ENCODE measurements around the gene GRID1. TPM values are rescaled to one million over a fixed set of nuclear protein-coding genes. Genes with fewer than 3 reads are reported as not detected.

Gene GRID1
- total RNA-seq, 4 donors from 2014 or later: 0.88 to 7.3 (median 4.1) TPM

- peak overlapping the region; percentile 24 to 52 for H3K27ac ChIP-seq
- intact Hi-C loops (cut with DNase I; ENCODE audit: low total_unique reads): no loop called here
These were observed 444.1 kb downstream of the GRID1 start for GRCh38 chr10:85922356-85923129.

GRCh38 chr10:85921789-85922188, 444.8 kb downstream of the GRID1 start:
- TF ChIP-seq POLR2A (IDR thresholded peaks at IDR 0.05) (no peak), CTCF (IDR thresholded peaks at IDR 0.05) (no peak)
- H3K27me3 ChIP-seq: no peaks in the 10 kb centered on the region
- no peaks in the 10 kb centered on the region for H3K9me3 ChIP-seq
- H3K4me3 ChIP-seq: no peak overlapping the region
- intact Hi-C loops (cut with DNase I; ENCODE audit: low total_unique reads): no loop called here
- DNase-seq: no peak
- no peaks in the 10 kb centered on the region for H3K36me3 ChIP-seq
- H3K4me1 ChIP-seq: peaks cover 0 to 4% of the 10 kb centered on the region in 2 donors
- peak overlapping the region; percentile 52 to 53 for H3K27ac ChIP-seq

More at GRCh38 chr10:85922356-85923129, 444.1 kb downstream of the GRID1 start:
- Histone ChIP-seq H3K9me3 (no peaks in the 10 kb centered on the region), H3K4me1 (peaks cover 0 to 4% of the 10 kb centered on the region in 2 donors), H3K4me3 (no peak overlapping the region), H3K27me3 (no peaks in the 10 kb centered on the region), H3K36me3 (no peaks in the 10 kb centered on the region)
- DNase-seq: peak; percentile 36 to 52
- TF ChIP-seq CTCF (IDR thresholded peaks at IDR 0.05) (no peak), POLR2A (IDR thresholded peaks at IDR 0.05) (no peak)

GRCh38 chr10:85920311-85920710, 446.3 kb downstream of the GRID1 start:
- no peak for TF ChIP-seq POLR2A (IDR thresholded peaks at IDR 0.05)
- no peak for TF ChIP-seq CTCF (IDR thresholded peaks at IDR 0.05)
- Histone ChIP-seq H3K4me1 (peaks cover 0 to 4% of the 10 kb centered on the region in 2 donors), H3K36me3 (no peaks in the 10 kb centered on the region), H3K27ac (no peak overlapping the region), H3K27me3 (no peaks in the 10 kb centered on the region), H3K4me3 (no peak overlapping the region), H3K9me3 (no peaks in the 10 kb centered on the region)
- no peak for DNase-seq
- intact Hi-C loops (cut with DNase I; ENCODE audit: low total_unique reads): no loop called here

GRCh38 chr10:85919491-85920021, 447.0 kb downstream of the GRID1 start:
- Histone ChIP-seq H3K4me3 (no peak overlapping the region), H3K9me3 (no peaks in the 10 kb centered on the region), H3K4me1 (peaks cover 0 to 4% of the 10 kb centered on the region in 2 donors), H3K27ac (peak overlapping the region in 1 of 2 donors; percentile 2), H3K36me3 (no peaks in the 10 kb centered on the region), H3K27me3 (no peaks in the 10 kb centered on the region)
- DNase-seq: peak; percentile 19 to 20
- intact Hi-C loops (cut with DNase I; ENCODE audit: low total_unique reads): no loop called here
- no peak for TF ChIP-seq POLR2A (IDR thresholded peaks at IDR 0.05)
- no peak for TF ChIP-seq CTCF (IDR thresholded peaks at IDR 0.05)

- peaks cover 0 to 4% of the 10 kb centered on the region in 2 donors for H3K4me1 ChIP-seq
- H3K4me3 ChIP-seq: no peak overlapping the region
- H3K9me3 ChIP-seq: no peaks in the 10 kb centered on the region
- intact Hi-C loops (cut with DNase I; ENCODE audit: low total_unique reads): no loop called here
- no peak overlapping the region for H3K27ac ChIP-seq
- no peak for DNase-seq
- no peaks in the 10 kb centered on the region for H3K27me3 ChIP-seq
- H3K36me3 ChIP-seq: no peaks in the 10 kb centered on the region
- TF ChIP-seq POLR2A (IDR thresholded peaks at IDR 0.05) (no peak), CTCF (IDR thresholded peaks at IDR 0.05) (no peak)
These were observed 448.2 kb downstream of the GRID1 start for GRCh38 chr10:85918371-85918770.
